Measurements from ENCODE around the gene ZNF737.
"Not testable (repeated sequence)": the region's sequence is repeated elsewhere in the genome, so short reads cannot be mapped to it uniquely, and the experiment has no call there.

Gene ZNF737

DNA sequence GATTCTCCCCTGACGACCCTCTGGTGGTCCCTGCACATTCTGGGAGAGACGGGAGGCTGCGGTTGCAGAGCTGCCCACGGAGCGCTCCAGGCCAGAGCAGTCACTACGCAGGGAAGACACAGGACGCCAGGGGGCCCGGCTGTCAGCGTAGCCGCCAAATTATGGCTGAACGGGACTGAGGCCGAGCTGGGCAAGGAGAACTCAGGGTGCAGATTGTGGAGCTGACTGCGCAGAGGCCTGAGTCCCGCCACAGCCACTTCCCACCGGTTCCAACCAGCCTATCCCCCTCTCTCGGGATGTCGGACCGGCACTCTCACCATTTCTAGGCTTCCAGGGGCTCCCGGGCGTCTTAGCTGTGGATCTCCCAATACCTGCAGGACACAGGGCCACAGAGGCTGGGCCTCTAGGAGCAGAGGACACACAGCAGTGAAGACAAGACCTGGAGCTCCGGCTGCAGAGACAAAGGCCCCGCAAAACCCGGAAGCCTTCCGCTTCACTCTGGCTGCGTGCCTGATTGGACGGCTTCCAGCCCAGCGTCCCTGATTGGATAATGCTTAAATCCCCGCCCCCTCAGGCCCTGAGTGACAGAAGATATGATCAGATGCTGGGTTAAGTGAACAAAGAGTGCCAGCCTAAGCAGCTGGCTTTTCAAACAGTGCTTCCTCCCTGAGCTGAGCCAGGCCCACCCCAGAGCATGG is at the start of gene ZNF737:
Gene ZNF737, minus strand, starts transcription at position 461 of the 698 bp plus-strand sequence. Its CDS starts 141 bp downstream, at position 320.
- TF ChIP-seq, protein P1, sequence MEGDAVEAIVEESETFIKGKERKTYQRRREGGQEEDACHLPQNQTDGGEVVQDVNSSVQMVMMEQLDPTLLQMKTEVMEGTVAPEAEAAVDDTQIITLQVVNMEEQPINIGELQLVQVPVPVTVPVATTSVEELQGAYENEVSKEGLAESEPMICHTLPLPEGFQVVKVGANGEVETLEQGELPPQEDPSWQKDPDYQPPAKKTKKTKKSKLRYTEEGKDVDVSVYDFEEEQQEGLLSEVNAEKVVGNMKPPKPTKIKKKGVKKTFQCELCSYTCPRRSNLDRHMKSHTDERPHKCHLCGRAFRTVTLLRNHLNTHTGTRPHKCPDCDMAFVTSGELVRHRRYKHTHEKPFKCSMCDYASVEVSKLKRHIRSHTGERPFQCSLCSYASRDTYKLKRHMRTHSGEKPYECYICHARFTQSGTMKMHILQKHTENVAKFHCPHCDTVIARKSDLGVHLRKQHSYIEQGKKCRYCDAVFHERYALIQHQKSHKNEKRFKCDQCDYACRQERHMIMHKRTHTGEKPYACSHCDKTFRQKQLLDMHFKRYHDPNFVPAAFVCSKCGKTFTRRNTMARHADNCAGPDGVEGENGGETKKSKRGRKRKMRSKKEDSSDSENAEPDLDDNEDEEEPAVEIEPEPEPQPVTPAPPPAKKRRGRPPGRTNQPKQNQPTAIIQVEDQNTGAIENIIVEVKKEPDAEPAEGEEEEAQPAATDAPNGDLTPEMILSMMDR (IDR thresholded peaks at IDR 0.05; ENCODE audit: extremely low read depth, insufficient read depth, missing control alignments), result peak; percentile 28
- in situ Hi-C loops (cut with MboI; ENCODE audit: low pct_unique_long_range_greater_than_20kb, low sequenced_read_pairs, unreplicated experiment), result no loop called here

DNA sequence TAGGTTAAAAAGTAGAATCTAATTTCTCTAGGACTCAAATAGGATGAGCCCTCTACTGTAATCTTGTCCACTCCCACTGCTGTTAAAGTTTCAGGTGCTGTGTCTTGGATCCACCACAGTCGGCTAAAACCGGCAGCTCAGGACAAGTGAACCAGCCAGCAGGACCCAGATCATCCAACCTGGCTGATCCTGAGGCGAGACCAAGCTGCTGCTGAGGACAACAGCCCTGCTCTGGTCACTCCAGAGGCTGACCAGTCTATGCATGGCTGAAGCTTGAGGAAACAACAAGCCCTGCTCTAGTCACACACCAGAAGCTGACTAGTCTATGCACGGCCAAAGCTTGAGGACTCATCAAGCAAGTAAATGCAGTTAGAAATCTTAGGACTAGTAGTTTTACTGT is 49.4 kb upstream of the ZNF737 start:
- DNase-seq (ENCODE audit: low spot score); in situ Hi-C loops (cut with MboI; ENCODE audit: low pct_unique_long_range_greater_than_20kb, low sequenced_read_pairs, unreplicated experiment): not testable (repeated sequence)

More for the DNA sequence above, at the start of gene ZNF737:
- peak; percentile 86 for DNase-seq (ENCODE audit: low spot score)

DNA sequence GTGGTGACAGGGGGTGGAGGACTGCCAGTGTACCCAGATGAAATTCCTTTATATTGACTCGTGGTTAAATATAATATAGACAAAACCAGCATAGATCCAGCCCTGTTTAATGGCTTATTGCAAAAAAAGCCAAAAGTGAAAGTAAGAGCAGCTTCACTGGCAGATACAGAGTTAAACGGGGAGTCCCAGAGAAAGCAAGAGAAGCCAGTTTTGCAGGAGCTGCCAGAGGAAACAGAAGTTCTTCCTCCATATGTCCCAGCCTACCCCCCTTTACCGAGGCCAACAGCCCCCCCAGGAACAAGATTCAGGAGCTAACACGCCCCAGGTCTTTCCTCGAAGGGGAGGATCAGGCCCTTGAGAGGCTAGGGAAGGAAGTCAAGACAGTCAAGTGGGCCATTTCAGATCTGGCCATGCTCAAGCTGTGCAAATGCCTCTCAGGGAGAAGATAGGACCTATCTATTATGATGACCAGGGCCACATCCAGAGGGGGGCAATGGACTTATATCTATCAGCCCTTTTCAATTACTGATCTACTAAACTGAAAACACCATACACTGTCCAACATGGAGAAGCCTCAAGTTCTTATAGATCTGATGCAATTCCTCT is 47.2 kb upstream of the ZNF737 start:
- TF ChIP-seq, protein P1 (IDR thresholded peaks at IDR 0.05; ENCODE audit: extremely low read depth, insufficient read depth, missing control alignments), result no peak
- in situ Hi-C loops (cut with MboI; ENCODE audit: low pct_unique_long_range_greater_than_20kb, low sequenced_read_pairs, unreplicated experiment), result no loop called here
- DNase-seq (ENCODE audit: low spot score), result no peak

DNA sequence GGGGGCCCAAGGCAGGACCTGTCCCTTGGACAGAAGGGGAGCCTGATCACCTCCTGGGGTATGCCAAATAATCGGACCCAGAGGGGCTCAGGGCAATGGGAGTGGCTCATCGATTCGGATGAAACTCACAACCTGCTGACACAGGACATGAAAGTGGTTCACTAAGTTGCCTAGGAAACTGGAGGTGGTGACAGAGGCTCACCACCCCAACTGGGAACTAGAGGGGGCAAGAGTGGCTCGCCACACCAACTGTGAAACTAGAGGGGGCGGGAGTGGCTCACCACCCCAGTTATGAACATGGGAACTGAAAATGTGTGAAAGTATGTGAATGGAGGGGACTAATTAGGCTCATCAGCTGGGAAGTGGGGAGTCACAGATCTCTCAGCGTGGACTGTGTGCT is 46.3 kb upstream of the ZNF737 start:
- in situ Hi-C loops (cut with MboI; ENCODE audit: low pct_unique_long_range_greater_than_20kb, low sequenced_read_pairs, unreplicated experiment), result no loop called here
- DNase-seq (ENCODE audit: low spot score), result no peak
- TF ChIP-seq, protein P1 (IDR thresholded peaks at IDR 0.05; ENCODE audit: extremely low read depth, insufficient read depth, missing control alignments), result no peak

DNA sequence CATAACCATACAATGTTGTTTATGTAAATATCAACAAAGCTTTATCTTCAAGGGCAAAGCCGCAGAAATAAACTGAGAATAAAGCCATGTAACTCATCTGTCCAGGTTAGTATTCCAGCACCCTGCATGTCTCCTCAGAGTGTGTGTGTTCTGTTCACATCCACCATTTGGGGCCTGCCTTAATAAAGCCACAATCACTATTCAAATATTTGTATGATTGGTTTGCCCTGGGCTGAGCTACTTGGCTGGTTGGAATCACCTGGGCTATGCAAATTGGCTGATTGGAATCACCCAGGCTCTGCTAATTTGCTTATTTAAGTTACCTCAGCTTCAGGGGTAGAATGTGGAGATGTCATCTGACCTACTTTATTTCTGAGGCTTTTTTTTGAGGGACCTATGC is 42.4 kb upstream of the ZNF737 start:
- DNase-seq (ENCODE audit: low spot score), result no peak
- in situ Hi-C loops (cut with MboI; ENCODE audit: low pct_unique_long_range_greater_than_20kb, low sequenced_read_pairs, unreplicated experiment), result no loop called here

DNA sequence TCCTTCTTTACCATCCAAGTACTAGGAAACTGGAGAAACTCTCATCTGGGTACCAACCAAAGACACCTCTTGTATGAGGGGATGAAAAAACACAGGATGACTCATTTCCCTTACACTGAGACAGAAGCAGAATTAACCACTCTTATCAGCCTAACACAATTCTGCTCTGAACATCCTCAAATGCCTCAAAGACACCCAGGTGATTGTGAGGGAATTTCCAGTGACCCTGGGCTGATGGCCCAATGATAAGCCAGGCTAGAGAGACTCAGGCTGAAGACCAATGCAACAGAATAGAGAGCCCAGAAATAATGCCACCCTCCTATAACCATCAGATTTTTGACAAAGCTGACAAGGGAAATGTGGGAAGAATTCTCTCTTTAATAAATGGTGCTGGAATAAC is 7.0 kb downstream of the ZNF737 start:
- in situ Hi-C loops (cut with MboI; ENCODE audit: low pct_unique_long_range_greater_than_20kb, low sequenced_read_pairs, unreplicated experiment), result no loop called here
- DNase-seq (ENCODE audit: low spot score), result no peak
- TF ChIP-seq, protein P1 (IDR thresholded peaks at IDR 0.05; ENCODE audit: extremely low read depth, insufficient read depth, missing control alignments), result no peak

More for the DNA sequence above, 42.4 kb upstream of the ZNF737 start:
- TF ChIP-seq, protein P1 (IDR thresholded peaks at IDR 0.05; ENCODE audit: extremely low read depth, insufficient read depth, missing control alignments), result no peak

DNA sequence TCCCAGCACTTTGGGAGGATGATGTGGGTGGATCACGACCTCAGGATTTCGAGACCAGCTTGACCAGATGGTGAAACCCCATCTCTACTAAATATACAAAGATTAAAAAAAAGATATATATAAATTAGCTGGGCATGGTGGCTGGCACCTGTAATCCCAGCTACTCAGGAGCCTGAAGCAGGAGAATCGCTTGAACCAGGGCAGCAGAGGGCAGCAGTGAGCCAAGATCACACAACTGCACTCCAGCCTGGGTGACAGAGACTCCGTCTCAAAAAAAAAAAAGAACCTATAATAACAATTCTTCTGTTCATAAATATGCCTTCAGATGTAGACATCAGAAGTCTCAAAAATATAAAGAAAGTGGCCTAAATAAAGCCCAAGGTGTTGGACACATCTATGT is 7.6 kb downstream of the ZNF737 start:
- no peak for DNase-seq (ENCODE audit: low spot score)
- TF ChIP-seq, protein P1 (IDR thresholded peaks at IDR 0.05; ENCODE audit: extremely low read depth, insufficient read depth, missing control alignments), result peak; percentile 7
- in situ Hi-C loops (cut with MboI; ENCODE audit: low pct_unique_long_range_greater_than_20kb, low sequenced_read_pairs, unreplicated experiment), result no loop called here

DNA sequence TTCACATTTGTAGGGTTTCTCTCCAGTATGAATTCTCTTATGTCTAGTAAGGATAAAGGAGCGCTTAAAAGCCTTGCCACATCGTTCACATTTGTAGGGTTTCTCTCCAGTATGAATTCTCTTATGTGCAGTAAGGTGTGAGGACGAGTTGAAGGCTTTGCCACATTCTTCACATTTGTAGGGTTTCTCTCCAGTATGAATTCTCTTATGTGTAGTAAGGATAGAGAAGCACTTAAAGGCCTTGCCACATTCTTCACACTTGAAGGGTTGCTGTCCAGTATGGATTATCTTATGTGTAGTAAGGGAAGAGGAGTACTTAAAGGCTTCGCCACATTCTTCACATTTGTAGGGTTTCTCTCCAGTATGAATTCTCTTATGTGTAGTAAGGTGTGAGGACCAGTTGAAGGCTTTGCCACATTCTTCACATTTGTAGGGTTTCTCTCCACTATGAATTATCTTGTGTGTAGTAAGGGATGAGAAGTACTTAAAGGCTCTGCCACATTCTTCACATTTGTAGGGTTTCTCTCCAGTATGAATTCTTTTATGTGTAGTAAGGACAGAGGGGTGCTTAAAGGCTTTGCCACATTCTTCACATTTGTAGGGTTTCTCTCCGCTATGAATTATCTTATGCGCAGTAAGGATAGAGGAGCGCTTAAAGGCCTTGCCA is 20.8 kb downstream of the ZNF737 start:
- in situ Hi-C loops (cut with MboI; ENCODE audit: low pct_unique_long_range_greater_than_20kb, low sequenced_read_pairs, unreplicated experiment); DNase-seq (ENCODE audit: low spot score): not testable (repeated sequence)

DNA sequence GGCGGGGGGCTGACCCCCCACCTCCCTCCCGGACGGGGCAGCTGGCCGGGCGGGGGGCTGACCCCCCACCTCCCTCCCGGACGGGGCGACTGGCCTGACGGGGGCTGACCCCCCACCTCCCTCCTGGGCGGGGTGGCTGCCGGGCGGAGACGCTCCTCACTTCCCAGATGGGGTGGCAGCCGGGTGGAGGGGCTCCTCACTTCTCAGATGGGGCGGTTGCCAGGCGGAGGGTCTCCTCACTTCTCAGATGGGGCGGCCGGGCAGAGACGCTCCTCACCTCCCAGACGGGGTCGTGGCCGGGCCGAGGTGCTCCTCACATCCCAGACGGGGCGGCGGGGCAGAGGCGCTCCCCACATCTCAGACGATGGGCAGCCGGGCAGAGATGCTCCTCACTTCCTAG is 35.3 kb downstream of the ZNF737 start:
- in situ Hi-C loops (cut with MboI; ENCODE audit: low pct_unique_long_range_greater_than_20kb, low sequenced_read_pairs, unreplicated experiment); DNase-seq (ENCODE audit: low spot score): not testable (repeated sequence)

Measured in GM13977 (cell line).